ENCODE measurements around the gene C1RL. TPM values are rescaled to one million over a fixed set of nuclear protein-coding genes. Genes with fewer than 3 reads are reported as not detected.

Gene C1RL
- total RNA-seq, 5 donors from 2014 or later (not counting 1 experiment from before 2014, with no cell fraction given): 18.1 to 36.6 (median 30.8) TPM

GRCh38 chr12:7131502-7131866 lies 22.5 kb upstream of the C1RL start:
- H3K27me3 ChIP-seq (replicated peaks in 1 of 2; ENCODE audit: control insufficient read depth in 2 of 2, extremely low read depth in 1 of 2, insufficient read depth in 2 of 2, low read length in 1 of 2): no peaks in the 10 kb centered on the region
- no peaks in the 10 kb centered on the region for H3K9me3 ChIP-seq
- H3K36me3 Mint-ChIP-seq: peaks cover 23% of the 10 kb centered on the region
- DNase-seq (peak in 8 of 35 experiments; percentile 9 to 62 (median 17)), ATAC-seq (replicated peaks in 1 of 4) (peak in 1 of 4 experiments; percentile 8)
- ChIA-PET POLR2A (interaction anchor here in 1 of 2 donors (0.8 kb wide), 1 partner anchor 46 kb away, joined by 6 read pairs; no protein-coding TSS in a partner anchor), CTCF (no interaction called here)
- peak overlapping the region; percentile 78 for H3K27ac ChIP-seq (ENCODE audit: low read length)
- H3K4me3 ChIP-seq (ENCODE audit: control insufficient read depth in 1 of 2, extremely low read depth in 1 of 2, low read length in 1 of 2): peak overlapping the region in 1 of 2 donors; percentile 98
- H3K27me3 Mint-ChIP-seq: no peaks in the 10 kb centered on the region
- WGBS (ENCODE audit: insufficient coverage): 0% methylated on average over 1 of the region's 7 CpGs
- H3K27ac Mint-ChIP-seq: peak overlapping the region; percentile 82 to 92
- peaks cover 28 to 47% (median 40%) of the 10 kb centered on the region in 3 donors for H3K4me1 Mint-ChIP-seq
- H3K36me3 ChIP-seq (ENCODE audit: control insufficient read depth in 2 of 2, extremely low read depth in 1 of 2, insufficient read depth in 1 of 2, low read length in 1 of 2): peaks cover 9 to 38% of the 10 kb centered on the region in 2 donors
- peaks cover 4 to 36% of the 10 kb centered on the region in 2 experiments for H3K4me1 ChIP-seq (ENCODE audit: control insufficient read depth in 1 of 2, extremely low read depth in 1 of 2, insufficient read depth in 2 of 2, low read length in 2 of 2)
- no peaks in the 10 kb centered on the region for H3K9me3 Mint-ChIP-seq
- H3K4me3 Mint-ChIP-seq: peak overlapping the region; percentile 87 to 97 (median 92)

- 0% methylated on average over 25 of the region's 32 CpGs for WGBS (ENCODE audit: insufficient coverage)
- ChIA-PET CTCF (no interaction called here), POLR2A (interaction anchor here in 1 of 2 donors (0.8 kb wide), 1 partner anchor 45 kb away, joined by 6 read pairs; no protein-coding TSS in a partner anchor)
Measured at GRCh38 chr12:7130701-7131501, 21.9 kb upstream of the C1RL start.

DNA sequence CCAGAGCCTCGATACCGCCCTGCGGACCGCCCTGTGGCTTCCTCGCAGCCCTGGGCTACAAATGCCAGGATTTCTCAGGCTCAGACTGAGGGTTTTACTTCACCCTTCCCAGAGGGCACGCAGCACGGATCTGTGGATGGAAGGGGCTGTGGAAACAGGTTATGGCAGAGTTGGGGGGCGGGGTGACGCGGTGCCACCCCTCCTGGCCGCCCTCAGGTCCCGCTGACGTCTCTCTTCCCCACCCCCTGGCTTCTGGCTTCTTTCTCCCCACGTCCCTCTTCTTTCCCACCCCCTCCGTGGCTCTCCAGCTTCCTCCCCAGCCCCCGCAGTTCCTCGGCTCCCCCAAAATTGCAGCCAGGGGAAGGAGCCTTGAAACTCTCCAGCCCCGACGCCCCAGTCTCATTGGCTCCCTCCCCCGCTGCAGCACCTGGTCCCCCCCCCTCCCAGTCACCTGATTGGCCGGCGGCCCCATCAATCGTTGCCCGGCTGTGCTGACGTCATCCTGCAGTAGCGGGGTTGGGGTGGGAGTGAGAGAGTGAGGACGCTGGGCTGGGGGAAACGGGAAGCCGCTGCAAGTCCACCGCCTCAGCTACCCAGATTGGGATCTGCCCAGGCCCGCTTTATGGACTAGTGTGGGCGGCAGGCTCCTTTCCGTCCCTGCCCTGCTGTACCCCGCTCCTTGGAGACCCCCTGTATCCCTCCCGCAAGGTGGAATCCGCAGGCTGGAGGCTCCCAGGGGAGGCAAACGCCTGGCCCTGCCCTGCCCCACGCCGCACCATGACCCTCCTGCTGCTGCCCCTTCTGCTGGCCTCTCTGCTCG lies 21.1 kb upstream of the C1RL start, which contains the start of gene CLSTN3:
Gene CLSTN3, plus strand, starts transcription at position 500 of the 820 bp plus-strand sequence. Its CDS starts 278 bp downstream, at position 778.
- peak; percentile 85 to 90 (median 88) for ATAC-seq (replicated peaks in 1 of 4)
- DNase-seq: peak; percentile 69 to 91 (median 84)
- H3K4me1 Mint-ChIP-seq: peaks cover 28 to 47% (median 40%) of the 10 kb centered on the region in 3 donors
- POLR2A ChIA-PET: interaction anchor here in 1 of 2 donors (0.7 kb wide), 1 partner anchor 222 kb away, joined by 8 read pairs; no protein-coding TSS in a partner anchor
- Histone ChIP-seq H3K4me3 (ENCODE audit: control insufficient read depth in 1 of 2, extremely low read depth in 1 of 2, low read length in 1 of 2) (peak within 1 kb of the TSS; percentile 80 to 98), H3K27ac (ENCODE audit: low read length) (peak within 1 kb of the TSS; percentile 78), H3K9me3 (no peaks in the 10 kb centered on the region), H3K36me3 (ENCODE audit: control insufficient read depth in 2 of 2, extremely low read depth in 1 of 2, insufficient read depth in 1 of 2, low read length in 1 of 2) (peaks cover 1 to 24% of the 10 kb centered on the region in 2 donors), H3K27me3 (replicated peaks in 1 of 2; ENCODE audit: control insufficient read depth in 2 of 2, extremely low read depth in 1 of 2, insufficient read depth in 2 of 2, low read length in 1 of 2) (no peaks in the 10 kb centered on the region), H3K4me1 (ENCODE audit: control insufficient read depth in 1 of 2, extremely low read depth in 1 of 2, insufficient read depth in 2 of 2, low read length in 2 of 2) (peaks cover 4 to 36% of the 10 kb centered on the region in 2 experiments)
- H3K9me3 Mint-ChIP-seq: no peaks in the 10 kb centered on the region
- peak within 1 kb of the TSS; percentile 82 to 92 for H3K27ac Mint-ChIP-seq
- H3K4me3 Mint-ChIP-seq: peak within 1 kb of the TSS; percentile 87 to 97 (median 92)
- CTCF ChIA-PET: interaction anchor here in 1 of 2 donors (0.6 kb wide), 1 partner anchor 258 kb away, joined by 5 read pairs; no protein-coding TSS in a partner anchor
- H3K36me3 Mint-ChIP-seq: peaks cover 9% of the 10 kb centered on the region
- under 1% methylated on average over 23 of the region's 40 CpGs for WGBS (ENCODE audit: insufficient coverage)
- H3K27me3 Mint-ChIP-seq: no peaks in the 10 kb centered on the region

More at GRCh38 chr12:7130701-7131501, 21.9 kb upstream of the C1RL start:
- DNase-seq: peak in 19 of 35 experiments; percentile 10 to 62 (median 28)
- H3K36me3 ChIP-seq (ENCODE audit: control insufficient read depth in 2 of 2, extremely low read depth in 1 of 2, insufficient read depth in 1 of 2, low read length in 1 of 2): peaks cover 7 to 32% of the 10 kb centered on the region in 2 donors
- no peaks in the 10 kb centered on the region for H3K27me3 ChIP-seq (replicated peaks in 1 of 2; ENCODE audit: control insufficient read depth in 2 of 2, extremely low read depth in 1 of 2, insufficient read depth in 2 of 2, low read length in 1 of 2)
- H3K9me3 ChIP-seq: no peaks in the 10 kb centered on the region
- H3K4me3 Mint-ChIP-seq: peak overlapping the region; percentile 87 to 97 (median 92)
- H3K27me3 Mint-ChIP-seq: no peaks in the 10 kb centered on the region
- ATAC-seq (replicated peaks in 1 of 4): peak; percentile 19 to 38 (median 28)
- H3K4me1 Mint-ChIP-seq: peaks cover 28 to 47% (median 40%) of the 10 kb centered on the region in 3 donors
- peak overlapping the region; percentile 78 for H3K27ac ChIP-seq (ENCODE audit: low read length)
- H3K4me1 ChIP-seq (ENCODE audit: control insufficient read depth in 1 of 2, extremely low read depth in 1 of 2, insufficient read depth in 2 of 2, low read length in 2 of 2): peaks cover 4 to 36% of the 10 kb centered on the region in 2 experiments
- H3K9me3 Mint-ChIP-seq: no peaks in the 10 kb centered on the region
- H3K4me3 ChIP-seq (ENCODE audit: control insufficient read depth in 1 of 2, extremely low read depth in 1 of 2, low read length in 1 of 2): peak overlapping the region; percentile 58 to 98
- peaks cover 17% of the 10 kb centered on the region for H3K36me3 Mint-ChIP-seq
- H3K27ac Mint-ChIP-seq: peak overlapping the region; percentile 82 to 92

GRCh38 chr12:7129287-7129871 lies 20.4 kb upstream of the C1RL start:
- H3K9me3 Mint-ChIP-seq: no peaks in the 10 kb centered on the region
- peak in 2 of 4 experiments; percentile 43 to 45 for ATAC-seq (replicated peaks in 1 of 4)
- peak overlapping the region; percentile 82 to 92 for H3K27ac Mint-ChIP-seq
- ChIA-PET CTCF (interaction anchor here in 1 of 2 donors (0.6 kb wide), 1 partner anchor 257 kb away, joined by 5 read pairs; no protein-coding TSS in a partner anchor), POLR2A (interaction anchor here in 1 of 2 donors (0.7 kb wide), 1 partner anchor 221 kb away, joined by 8 read pairs; no protein-coding TSS in a partner anchor)
- Histone ChIP-seq H3K27ac (ENCODE audit: low read length) (peak overlapping the region; percentile 78), H3K4me3 (ENCODE audit: control insufficient read depth in 1 of 2, extremely low read depth in 1 of 2, low read length in 1 of 2) (peak overlapping the region; percentile 80 to 98), H3K9me3 (no peaks in the 10 kb centered on the region), H3K4me1 (ENCODE audit: control insufficient read depth in 1 of 2, extremely low read depth in 1 of 2, insufficient read depth in 2 of 2, low read length in 2 of 2) (peaks cover 4 to 36% of the 10 kb centered on the region in 2 experiments), H3K27me3 (replicated peaks in 1 of 2; ENCODE audit: control insufficient read depth in 2 of 2, extremely low read depth in 1 of 2, insufficient read depth in 2 of 2, low read length in 1 of 2) (no peaks in the 10 kb centered on the region), H3K36me3 (ENCODE audit: control insufficient read depth in 2 of 2, extremely low read depth in 1 of 2, insufficient read depth in 1 of 2, low read length in 1 of 2) (peaks cover 0 to 17% of the 10 kb centered on the region in 2 donors)
- H3K4me3 Mint-ChIP-seq: peak overlapping the region; percentile 87 to 97 (median 92)
- 14% methylated on average over 17 of the region's 19 CpGs for WGBS (ENCODE audit: insufficient coverage)
- no peaks in the 10 kb centered on the region for H3K27me3 Mint-ChIP-seq
- peaks cover 28 to 47% (median 40%) of the 10 kb centered on the region in 3 donors for H3K4me1 Mint-ChIP-seq
- peaks cover 3% of the 10 kb centered on the region for H3K36me3 Mint-ChIP-seq
- DNase-seq: no peak

DNA sequence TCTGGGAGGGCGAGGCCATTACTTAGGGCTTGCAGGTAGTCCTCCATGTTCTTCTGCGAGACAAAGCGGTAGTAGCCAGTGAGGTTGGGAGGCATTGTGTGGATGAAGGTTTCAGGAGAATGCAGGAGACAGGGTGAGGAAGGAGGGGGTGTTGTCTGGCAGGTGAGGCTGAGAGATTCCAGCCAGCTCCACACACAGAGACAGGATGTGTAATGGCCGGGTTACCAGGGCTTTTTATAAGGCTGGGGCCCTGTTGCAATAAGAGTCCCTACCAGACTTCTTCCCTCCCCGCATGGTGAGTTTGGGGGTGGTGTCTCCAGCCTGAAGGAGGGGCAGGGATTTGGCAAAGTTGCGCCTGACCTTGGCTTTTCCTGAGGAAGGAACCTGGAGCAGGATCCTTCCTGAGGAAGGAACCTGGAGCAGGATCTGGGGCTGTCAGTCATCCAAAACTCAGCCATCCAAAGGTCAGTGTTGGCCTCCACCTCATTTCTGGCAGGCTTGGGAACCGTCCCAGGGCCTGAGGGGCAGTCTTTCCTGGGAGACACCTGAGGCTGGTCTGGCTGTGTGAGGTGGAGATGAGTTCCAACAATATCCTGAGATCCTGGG lies 19.8 kb upstream of the C1RL start, which contains the start of gene RBP5:
Gene RBP5, minus strand, starts transcription at position 209 of the 606 bp plus-strand sequence. Its CDS starts 114 bp downstream, at position 95.
- no peaks in the 10 kb centered on the region for H3K27me3 Mint-ChIP-seq
- H3K4me3 ChIP-seq (ENCODE audit: control insufficient read depth in 1 of 2, extremely low read depth in 1 of 2, low read length in 1 of 2): peak within 1 kb of the TSS; percentile 80 to 98
- ChIA-PET CTCF (no interaction called here), POLR2A (no interaction called here)
- peaks cover 28 to 47% (median 40%) of the 10 kb centered on the region in 3 donors for H3K4me1 Mint-ChIP-seq
- peaks cover 0 to 11% of the 10 kb centered on the region in 2 donors for H3K36me3 ChIP-seq (ENCODE audit: control insufficient read depth in 2 of 2, extremely low read depth in 1 of 2, insufficient read depth in 1 of 2, low read length in 1 of 2)
- peak within 1 kb of the TSS; percentile 82 to 92 for H3K27ac Mint-ChIP-seq
- no peaks in the 10 kb centered on the region for H3K9me3 ChIP-seq
- DNase-seq (no peak), ATAC-seq (replicated peaks in 1 of 4) (no peak)
- peaks cover 4 to 36% of the 10 kb centered on the region in 2 experiments for H3K4me1 ChIP-seq (ENCODE audit: control insufficient read depth in 1 of 2, extremely low read depth in 1 of 2, insufficient read depth in 2 of 2, low read length in 2 of 2)
- no peaks in the 10 kb centered on the region for H3K9me3 Mint-ChIP-seq
- H3K4me3 Mint-ChIP-seq: peak within 1 kb of the TSS; percentile 87 to 97 (median 92)
- H3K36me3 Mint-ChIP-seq: peaks cover 3% of the 10 kb centered on the region
- 100% methylated on average over 3 of the region's 7 CpGs for WGBS (ENCODE audit: insufficient coverage)
- peak within 1 kb of the TSS; percentile 78 for H3K27ac ChIP-seq (ENCODE audit: low read length)
- no peaks in the 10 kb centered on the region for H3K27me3 ChIP-seq (replicated peaks in 1 of 2; ENCODE audit: control insufficient read depth in 2 of 2, extremely low read depth in 1 of 2, insufficient read depth in 2 of 2, low read length in 1 of 2)
